Brain pericyte (primary cell): ENCODE measurements around the gene PDLIM1.
"Not testable (repeated sequence)": the region's sequence is repeated elsewhere in the genome, so short reads cannot be mapped to it uniquely, and the experiment has no call there.

Experiments used
- DNase-seq: peaks from one replicate; pipeline ENCODE4 v3.0.0-alpha.2; 2012; ENCODE audit warnings: low read depth, low spot score

Gene PDLIM1

DNA sequence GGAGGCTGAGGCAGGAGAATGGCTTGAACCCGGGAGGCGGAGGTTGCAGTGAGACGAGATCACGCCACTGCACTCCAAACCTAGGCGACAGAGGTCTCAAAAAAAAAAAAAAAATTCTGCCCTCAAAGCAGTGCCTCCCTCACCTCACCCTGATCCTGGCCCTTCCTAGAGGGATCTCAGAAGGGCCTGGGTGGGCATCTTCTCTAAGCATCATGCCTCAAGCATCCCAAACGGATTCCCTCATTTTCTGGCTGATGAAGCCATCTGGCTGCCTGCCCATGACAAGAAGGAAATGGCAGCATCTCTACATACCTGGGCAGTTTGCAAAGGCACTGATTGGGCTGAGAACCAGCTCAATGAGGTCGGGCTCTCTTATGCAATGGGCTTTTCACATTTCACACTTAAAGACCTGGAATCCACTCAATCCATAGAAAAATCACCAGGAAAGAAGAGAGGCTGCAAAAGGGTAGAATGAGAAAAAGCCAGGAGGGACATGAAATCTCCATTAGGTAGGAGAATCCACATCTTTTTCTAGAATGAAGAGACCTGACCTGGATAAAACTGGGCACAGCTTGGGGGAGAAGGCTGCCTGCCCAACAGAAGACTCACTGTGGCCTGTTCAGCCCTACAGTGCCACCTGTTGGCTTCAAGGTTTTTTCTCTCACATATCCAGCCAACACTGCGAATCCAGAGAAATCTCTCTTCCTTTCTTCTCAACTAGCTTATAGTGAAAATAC is 48.1 kb downstream of the PDLIM1 start:
- DNase-seq = no peak

DNA sequence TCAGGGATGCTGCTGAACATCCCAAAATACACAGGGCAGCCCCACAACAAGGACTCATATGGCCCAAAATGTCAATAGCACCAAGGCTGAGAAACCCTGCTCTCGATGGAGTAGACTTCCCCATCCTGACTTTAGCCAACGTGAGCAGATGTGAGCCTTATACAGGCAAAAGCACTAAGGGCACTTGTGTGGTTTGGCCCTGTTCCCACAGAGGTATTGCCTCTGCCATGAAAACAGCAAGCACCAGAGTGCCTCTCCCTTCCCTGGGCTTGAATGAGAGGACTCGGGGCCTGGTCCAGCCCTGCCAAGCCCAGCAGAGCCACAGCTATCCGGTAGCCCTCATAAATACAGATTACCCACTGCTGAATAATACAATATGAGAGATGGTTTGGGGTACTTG is 49.3 kb downstream of the PDLIM1 start:
- DNase-seq = no peak

DNA sequence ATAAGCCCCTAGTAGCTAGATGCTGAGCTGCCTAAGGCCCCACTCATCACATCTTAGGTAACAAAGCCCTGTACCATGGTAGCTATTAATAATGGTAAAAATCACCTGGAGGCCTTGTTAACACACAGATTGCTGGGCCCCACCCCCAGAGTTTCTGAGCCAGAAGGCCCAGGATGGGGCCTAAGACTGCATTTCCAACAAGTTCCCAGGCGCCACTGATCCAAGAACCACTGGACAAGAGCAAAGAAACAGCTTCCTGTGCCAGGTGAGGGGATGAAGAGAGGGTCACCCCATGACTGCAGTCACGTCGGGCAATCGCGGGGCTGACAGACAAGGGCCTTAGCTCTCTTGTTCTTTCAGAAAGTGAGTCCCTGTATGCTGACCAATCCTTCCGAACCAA is 50.0 kb downstream of the PDLIM1 start:
- no peak for DNase-seq

DNA sequence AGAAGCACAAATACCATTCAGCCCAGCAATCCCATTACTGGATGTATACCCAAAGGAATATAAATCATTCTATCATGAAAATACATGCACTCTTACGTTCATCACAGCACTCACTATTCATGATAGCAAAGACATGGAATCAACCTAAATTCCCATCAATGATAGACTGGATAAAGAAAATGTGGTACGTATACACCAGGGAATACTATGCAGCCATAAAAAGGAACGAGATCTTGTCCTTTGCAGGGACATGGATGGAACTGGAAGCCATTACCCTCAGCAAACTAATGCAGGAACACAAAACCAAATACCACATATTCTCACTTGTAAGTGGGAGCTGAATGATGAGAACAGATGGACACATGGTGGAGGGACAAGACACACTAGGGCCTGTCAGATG is 50.7 kb downstream of the PDLIM1 start:
- DNase-seq = not testable (repeated sequence)

DNA sequence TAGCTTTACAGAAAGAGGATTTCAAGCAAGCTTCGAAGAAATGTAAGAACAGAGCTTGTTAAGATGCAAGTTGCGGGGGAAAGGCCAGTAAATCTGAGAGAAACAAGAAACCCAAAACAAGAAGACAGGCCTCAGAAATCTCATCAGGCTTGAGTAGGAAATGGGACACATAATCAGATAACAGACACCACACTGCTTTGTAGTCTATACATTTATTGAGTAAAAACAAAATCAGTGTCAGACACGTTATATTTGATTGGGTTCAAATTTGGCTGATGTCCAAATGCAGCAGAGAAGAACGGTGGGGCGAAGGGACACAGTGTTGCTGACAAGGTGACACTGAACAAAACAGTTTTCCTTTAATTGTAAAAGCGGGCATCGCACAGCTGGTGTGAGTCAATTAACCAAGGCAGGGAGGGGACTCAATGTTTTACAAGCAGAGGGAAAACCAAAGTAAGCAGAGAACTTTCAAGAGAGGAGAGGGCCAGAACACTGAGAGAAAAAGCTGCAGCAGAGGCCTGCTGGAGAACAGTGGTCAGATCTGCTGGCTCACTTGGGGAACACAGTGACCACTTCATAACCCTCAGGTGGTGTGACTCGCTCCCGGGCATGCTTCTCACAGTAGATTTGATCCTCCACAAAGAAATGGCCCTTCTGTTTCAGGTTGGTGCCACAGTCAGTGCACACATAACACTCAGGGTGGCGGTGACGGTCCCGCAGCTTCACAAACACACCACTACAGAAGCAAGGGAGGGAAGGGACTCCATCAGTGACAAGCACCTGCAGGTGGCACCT is 53.2 kb downstream of the PDLIM1 start:
- no peak for DNase-seq

DNA sequence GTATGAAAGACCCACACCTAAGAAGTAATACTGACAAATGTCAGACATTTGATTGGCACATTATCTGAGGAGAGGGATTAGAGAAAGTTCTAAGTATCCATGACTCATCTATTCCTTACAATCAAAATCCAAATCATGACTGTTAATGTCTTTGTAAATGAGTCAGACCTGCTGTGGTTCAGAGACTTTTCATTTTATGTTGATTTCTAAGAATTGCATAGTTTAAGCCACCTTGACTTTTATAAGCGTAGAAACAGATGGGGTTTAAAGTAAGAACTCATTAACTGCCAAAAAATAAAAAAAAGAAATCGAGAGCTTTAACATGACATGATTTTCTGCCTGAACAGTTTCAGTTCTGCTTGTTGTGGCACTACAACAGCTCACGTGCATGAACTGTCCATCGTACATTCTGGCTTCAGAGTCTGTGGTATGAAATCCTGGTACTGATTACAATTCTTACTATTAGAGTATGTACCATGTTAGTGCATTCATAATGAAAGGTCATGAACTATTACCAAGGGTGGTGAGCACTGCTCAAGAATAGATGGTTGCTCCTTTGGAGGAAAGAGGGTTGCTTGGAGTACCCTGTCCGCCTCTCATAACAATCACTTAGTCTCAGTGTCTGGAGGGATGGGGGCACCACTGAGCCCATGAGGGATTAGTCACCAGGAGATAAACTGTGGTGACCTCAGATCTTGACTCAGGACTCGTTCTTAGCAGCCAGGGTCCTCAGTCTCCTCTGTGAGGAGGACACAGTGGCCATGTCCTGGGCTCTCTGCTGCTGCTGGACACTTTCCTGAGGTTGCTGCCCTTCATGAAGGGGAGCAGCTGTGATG is 54.5 kb downstream of the PDLIM1 start:
- DNase-seq = no peak

DNA sequence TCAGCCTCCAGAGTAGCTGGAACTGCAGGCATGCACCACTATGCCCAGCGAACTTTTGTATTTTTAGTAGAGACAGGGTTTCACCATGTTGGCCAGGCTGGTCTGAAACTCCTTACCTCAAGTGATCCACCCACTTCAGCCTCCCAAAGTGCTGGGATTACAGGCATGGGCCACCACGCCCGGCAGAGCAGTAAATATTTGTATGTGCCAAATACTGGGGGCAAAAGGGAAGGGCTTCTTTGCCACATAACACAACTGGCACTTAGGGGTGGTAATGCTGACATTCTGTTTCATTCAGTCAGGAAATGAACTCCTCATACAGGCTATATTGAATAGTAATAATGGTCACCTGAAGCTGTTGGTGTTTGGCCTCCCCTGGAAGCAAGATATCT is 55.1 kb downstream of the PDLIM1 start:
- no peak for DNase-seq

DNA sequence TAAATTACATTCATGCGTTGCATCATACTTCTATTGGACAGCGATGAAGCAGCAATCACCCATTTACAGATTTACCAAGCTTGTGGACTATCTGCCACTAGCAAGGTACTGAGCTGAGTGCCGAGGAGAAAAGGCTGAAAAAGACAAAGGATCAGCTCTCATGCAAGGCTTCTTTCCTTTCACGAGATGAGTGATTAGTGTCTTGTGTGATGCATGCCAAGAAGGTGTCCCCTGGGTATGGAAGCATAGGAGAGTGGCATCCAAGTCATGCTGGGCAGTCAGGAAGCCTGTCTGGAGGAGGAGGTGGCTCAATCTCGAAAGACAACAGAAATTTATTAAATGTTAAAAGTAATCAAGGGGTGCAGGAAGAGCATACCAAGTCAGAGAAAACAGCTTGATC is 55.9 kb downstream of the PDLIM1 start:
- no peak for DNase-seq

DNA sequence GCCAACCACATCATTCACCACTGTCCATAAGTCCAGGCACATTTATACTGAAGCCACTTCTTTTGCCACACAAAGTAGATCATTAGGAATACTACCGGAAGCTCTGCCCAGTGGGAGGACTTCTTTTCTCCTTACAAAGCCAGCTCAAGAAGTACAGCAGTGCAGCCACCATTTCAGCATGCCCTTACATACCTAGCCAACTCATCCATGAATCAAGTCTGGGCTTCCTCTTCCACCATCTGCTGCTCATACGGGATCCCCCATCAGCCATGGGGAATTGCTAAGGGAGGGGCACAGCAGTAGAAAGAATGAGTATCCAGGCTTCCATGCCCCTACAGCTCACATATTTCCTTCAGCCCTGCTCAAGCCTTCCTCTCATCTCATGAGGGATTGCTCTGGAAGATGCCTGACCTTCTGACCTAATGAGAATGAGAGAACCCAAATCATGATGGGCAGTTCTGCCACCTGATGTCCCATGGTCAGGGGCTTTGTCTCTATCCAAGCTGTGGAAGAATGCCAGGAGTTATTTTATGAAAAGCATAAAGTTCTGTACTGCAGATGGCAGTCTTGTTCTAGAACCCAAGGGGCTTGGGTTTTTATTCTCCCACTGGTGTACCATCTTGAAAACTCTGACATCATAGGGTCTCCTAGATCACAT is 57.3 kb downstream of the PDLIM1 start:
- no peak for DNase-seq

DNA sequence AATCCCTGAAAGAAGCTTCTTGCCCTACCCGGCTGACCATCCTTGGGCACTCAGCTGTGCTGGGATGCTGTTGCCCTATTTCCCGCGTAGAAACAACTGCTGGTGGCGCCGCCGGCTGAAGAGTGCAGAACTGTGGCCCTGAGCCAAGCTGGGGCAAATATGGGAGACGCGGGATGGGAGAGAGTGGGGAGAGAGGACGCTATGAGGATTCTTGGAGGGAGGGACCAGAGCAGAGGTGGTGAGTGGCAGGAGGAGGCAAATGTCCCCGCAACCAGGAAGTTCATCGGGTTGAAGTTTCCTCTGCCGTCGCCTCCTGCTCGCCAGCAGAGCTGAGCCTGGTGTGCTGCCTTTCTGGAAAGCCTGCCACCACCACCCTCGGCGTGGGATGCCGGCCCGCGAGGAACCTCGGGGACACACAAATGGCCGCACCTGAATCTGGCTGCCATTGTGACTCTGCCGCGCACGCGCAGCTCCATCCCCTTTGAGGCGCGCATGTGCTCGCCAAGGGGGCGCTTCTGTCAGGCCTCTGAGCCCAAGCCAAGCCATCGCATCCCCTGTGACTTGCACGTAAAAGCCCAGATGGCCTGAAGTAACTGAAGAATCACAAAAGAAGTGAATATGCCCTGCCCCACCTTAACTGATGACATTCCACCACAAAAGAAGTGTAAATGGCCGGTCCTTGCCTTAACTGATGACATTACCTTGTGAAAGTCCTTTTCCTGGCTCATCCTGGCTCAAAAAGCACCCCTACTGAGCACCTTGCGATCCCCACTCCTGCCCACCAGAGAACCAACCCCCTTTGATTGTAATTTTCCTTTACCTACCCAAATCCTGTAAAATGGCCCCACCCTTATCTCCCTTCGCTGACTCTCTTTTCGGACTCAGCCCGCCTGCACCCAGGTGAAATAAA is 59.9 kb downstream of the PDLIM1 start:
- DNase-seq = not testable (repeated sequence)

DNA sequence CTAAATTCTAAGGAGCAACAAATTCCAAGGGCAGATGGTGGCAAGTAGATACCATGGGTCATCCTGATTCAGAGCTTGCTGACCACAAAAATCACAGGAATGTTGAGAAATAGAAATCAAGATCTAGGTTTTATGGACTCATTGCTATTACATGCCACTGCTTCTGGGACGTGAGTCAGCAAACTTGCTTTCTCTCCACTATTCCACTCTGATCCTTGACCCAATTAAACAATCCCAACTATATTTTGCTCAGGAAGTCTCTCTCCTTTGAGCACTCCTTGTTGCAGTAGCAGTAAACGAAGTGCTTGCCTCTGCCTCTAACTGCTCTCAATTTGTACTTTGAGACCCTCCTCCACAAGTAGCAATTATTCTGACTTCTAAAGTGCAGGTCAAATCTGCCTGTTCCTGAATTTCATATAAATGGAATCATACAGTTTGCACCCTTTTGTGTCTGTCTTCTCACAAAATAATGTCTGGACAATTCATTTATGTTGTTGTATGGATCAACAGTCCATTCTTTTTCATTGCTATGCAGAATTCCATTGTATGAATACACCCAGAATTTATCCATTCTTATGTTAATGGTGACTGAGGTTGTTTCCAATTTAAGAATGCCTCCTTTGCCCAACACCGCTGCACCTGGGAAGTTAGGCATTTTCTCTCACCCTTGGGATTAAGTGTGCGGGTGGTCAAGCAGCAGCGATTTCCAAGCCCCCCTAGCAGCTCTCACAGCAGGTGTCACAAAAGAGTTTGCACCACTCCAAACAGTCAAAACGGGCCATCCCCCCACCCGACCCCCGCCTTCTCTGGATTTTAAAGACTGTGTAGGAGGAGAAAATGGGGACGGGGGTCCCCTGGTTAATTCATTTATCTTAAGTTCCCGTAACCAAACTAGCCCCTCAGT is 60.8 kb downstream of the PDLIM1 start:
- no peak for DNase-seq

DNA sequence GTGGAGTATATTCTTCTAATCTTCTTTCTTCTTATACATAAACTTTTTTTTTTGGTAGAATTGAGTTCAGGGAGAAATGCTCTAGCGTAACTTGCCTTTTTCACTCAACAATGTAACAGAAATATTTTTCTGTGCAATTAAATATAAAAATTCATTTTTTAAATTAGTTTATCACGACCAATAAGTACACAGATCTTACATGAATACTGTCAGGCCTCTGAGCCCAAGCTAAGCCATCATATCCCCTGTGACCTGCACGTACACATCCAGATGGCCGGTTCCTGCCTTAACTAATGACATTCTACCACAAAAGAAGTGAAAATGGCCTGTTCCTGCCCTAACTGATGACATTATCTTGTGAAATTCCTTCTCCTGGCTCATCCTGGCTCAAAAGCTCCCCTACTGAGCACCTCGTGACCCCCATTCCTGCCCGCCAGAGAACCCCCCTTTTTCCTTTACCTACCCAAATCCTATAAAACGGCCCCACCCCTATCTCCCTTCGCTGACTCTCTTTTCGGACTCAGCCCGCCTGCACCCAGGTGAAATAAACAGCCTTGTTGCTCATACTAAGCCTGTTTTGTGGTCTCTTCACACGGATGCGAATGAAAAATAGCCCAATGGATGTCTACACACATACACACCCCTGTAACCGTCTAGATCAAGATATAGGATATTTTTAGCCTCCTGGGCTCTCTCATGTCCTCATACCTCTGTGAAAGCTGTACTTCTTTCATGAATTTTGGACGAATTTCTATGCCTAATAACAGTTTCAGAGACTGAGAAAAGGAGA is 61.7 kb downstream of the PDLIM1 start:
- DNase-seq = not testable (repeated sequence)

DNA sequence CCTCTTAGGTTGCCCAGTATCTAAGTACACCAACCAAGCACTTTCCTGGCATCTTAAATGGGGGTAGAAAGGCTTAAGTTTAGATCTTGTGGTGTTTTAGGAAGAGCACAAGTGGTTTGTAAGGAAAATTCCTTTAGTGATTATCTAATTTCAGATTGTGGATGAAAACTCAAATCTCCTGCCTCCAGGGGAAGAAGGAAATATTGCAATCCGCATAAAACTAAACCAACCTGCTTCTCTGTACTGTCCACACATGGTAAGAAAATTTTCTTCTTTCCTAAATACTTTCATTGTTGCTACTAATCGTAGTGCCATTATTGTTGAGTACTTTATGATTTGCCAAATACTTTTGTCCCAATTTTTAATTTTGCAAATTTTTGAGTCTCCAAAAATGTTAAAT is 65.7 kb downstream of the PDLIM1 start:
- DNase-seq = no peak

DNA sequence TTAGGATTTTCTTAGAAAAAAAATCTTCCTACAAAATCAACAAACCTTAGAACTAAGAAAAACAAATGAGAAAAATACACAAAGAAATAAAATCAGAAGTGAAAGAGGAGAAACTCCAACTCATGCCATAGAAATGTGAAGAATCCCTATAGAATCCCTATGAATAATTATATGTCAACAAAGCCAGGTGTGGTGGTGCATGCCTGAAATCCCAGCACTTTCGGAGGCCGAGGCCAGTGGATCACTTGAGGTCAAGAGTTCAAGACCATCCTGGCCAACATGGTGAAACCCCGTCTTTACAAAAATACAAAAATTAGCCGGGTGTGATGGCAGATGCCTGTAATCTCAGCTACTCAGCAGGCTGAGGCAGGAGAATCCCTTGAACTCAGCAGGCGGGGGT is 69.7 kb downstream of the PDLIM1 start:
- DNase-seq = no peak

DNA sequence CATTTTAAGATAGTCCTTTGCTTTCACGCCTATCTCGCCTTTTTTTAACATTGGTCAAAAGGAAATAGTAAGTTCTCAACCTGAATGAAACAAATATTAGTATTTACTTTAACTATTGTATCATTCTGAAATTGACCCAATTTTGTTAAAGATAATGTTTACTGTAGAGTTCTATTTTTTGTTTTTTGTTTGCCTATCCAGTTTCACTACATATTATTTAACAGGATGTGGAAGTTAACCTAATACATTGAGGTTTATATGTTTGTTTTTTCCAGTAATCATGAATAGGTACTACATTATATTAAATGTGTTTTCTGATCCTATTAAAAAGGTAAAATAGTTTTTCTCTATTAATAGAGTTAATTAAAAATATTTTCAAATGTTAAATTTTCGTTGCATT is 70.3 kb downstream of the PDLIM1 start:
- DNase-seq = no peak

DNA sequence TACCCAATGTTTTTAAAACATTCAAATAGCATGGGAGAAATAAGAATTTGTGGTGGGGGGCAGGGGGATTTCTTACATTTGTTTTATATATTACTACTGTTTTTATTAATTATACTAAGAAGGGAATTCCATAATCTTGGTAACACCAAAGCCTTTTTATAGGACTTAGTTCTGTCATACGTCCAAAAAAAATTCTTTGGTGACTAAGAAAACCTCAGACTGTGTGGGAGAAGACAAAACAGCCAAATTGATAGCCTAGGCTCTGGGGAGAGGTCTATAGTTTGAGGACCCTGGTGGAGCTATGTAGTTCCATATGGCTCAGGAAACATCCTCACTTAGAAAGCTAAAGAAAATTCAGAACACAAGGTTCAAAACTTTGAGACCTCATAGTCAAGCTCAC is 73.3 kb downstream of the PDLIM1 start:
- no peak for DNase-seq

DNA sequence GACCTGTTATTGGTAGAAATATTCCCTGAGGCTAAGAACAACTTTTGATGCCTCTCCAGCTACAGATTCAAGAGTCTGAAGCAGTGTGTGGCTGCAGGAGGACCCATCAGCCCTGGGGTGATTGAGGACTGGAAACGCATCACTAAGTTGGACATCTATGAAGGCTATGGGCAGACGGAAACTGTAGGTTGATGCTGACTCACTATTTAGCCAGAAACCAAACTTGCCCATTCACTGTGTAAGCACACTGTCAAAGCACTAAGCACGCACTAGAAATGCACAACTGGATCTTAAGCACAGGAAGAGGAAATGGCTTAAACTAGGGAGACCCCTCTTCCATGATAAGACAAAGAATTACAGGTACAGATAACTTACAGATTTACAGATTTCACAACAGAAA is 76.0 kb downstream of the PDLIM1 start:
- no peak for DNase-seq

DNA sequence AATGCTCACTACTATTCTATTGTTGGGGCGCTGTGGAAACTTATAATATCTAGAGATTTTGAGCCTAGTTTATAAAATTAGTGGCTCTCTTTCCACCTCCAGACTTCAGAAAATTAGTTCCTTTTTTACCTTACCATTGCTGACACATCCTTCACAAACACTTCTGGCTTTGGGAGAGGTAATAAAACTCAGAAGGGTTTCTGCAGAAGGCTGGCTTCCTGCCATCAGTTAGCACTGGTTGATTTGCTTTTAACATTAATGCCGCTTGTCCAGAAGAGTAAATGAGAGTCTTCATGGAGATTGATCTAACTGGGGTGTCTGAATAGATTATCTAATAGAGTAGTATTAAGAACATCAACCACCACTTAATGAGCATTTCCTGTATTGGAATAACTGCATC is 76.4 kb downstream of the PDLIM1 start:
- DNase-seq = no peak
